Measurements from ENCODE around the gene CRYBA2.

The CRYBA2 gene

GRCh38 chr2:219003979-219004378, 10.8 kb upstream of the CRYBA2 start:
- Histone ChIP-seq H3K27ac (no peak overlapping the region), H3K36me3 (no peaks in the 10 kb centered on the region), H3K27me3 (ENCODE audit: insufficient read depth, low read depth, severe bottlenecking) (no peaks in the 10 kb centered on the region), H3K4me3 (ENCODE audit: low read depth, low read length) (no peak overlapping the region), H3K9me3 (ENCODE audit: severe bottlenecking) (no peaks in the 10 kb centered on the region)
- DNase-seq = no peak
- TF ChIP-seq, protein P1, sequence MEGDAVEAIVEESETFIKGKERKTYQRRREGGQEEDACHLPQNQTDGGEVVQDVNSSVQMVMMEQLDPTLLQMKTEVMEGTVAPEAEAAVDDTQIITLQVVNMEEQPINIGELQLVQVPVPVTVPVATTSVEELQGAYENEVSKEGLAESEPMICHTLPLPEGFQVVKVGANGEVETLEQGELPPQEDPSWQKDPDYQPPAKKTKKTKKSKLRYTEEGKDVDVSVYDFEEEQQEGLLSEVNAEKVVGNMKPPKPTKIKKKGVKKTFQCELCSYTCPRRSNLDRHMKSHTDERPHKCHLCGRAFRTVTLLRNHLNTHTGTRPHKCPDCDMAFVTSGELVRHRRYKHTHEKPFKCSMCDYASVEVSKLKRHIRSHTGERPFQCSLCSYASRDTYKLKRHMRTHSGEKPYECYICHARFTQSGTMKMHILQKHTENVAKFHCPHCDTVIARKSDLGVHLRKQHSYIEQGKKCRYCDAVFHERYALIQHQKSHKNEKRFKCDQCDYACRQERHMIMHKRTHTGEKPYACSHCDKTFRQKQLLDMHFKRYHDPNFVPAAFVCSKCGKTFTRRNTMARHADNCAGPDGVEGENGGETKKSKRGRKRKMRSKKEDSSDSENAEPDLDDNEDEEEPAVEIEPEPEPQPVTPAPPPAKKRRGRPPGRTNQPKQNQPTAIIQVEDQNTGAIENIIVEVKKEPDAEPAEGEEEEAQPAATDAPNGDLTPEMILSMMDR (IDR thresholded peaks at IDR 0.05; ENCODE audit: low read depth, low read length) = no peak

DNA sequence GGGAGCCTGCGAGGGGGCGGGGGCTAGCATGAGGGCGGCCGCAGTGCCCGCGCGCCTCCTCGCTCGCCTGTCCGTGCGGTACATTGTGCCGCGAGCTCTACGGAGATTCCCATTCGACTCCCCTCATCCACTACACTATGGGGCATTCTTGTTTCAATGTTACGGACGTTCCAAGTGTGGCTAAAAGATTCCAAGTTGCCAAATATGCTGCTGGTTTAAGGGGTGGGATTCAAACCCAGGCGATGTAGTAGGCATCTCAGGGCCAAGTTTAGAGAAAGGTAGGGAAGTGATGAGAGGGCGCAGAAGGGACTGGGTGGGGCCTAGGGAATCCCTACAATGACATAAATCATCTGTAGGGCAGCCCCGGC, 10.0 kb upstream of the CRYBA2 start:
- TF ChIP-seq, protein P1 (IDR thresholded peaks at IDR 0.05; ENCODE audit: low read depth, low read length) = no peak; the same call in 1 of the 2 replicates
- DNase-seq = no peak
- Histone ChIP-seq H3K27me3 (ENCODE audit: insufficient read depth, low read depth, severe bottlenecking) (no peaks in the 10 kb centered on the region), H3K9me3 (ENCODE audit: severe bottlenecking) (no peaks in the 10 kb centered on the region), H3K4me3 (ENCODE audit: low read depth, low read length) (no peak overlapping the region), H3K36me3 (no peaks in the 10 kb centered on the region), H3K27ac (no peak overlapping the region)

DNA sequence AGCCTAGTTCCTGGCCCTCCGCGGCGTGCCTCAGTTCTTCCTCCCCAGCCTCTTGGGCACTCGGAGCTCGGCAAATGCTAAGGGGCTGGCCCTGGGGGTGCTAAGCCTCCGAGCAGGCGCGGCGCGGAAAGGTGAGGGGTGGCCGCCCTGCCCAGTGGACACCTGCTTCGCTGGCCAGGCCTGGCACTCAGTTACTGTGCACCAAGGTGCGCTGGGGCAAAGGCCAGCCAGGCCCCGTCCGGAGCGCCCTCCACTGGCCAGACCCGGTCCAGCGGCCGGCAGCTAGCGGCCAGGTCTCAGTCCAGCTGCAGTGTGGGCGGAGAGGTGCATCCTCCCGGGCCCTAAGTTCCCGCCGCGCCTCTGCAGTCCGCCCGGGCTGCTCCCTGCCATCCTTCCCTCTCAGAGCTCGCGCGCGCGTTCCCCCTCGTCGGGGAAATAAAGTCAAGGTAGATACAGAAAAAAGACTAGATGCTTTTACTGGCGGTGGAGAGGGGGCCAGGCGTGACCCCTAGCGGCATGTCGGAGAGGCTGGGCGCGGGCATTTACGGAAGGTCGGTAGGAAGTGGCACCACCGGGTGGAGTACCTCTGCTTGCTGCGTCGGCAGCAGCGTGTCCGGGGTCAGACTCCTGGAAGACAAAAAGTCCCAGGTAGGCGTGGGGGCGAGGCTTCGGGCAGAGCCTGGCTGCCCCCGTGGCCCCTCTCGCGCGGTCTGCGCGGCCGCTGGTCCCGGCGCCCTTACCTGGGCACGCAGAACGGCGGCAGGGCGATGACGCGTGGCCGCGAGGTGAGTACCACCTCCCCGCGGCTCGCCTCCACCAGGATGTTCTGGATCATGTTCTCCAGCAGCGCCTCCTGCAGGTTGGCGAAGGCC, 9.4 kb upstream of the CRYBA2 start:
- no peaks in the 10 kb centered on the region for H3K9me3 ChIP-seq (ENCODE audit: severe bottlenecking)
- peak overlapping the region; percentile 99 for H3K27ac ChIP-seq
- peak; percentile 75 for DNase-seq
- no peaks in the 10 kb centered on the region for H3K36me3 ChIP-seq
- TF ChIP-seq, protein P1 (IDR thresholded peaks at IDR 0.05; ENCODE audit: low read depth, low read length) = peak; percentile 88
- H3K27me3 ChIP-seq (ENCODE audit: insufficient read depth, low read depth, severe bottlenecking) = no peaks in the 10 kb centered on the region
- peak overlapping the region; percentile 38 for H3K4me3 ChIP-seq (ENCODE audit: low read depth, low read length)

GRCh38 chr2:219001577-219002394, 8.6 kb upstream of the CRYBA2 start:
- TF ChIP-seq, protein P1 (IDR thresholded peaks at IDR 0.05; ENCODE audit: low read depth, low read length) = no peak
- Histone ChIP-seq H3K9me3 (ENCODE audit: severe bottlenecking) (no peaks in the 10 kb centered on the region), H3K27ac (peak overlapping the region; percentile 99), H3K36me3 (no peaks in the 10 kb centered on the region), H3K27me3 (ENCODE audit: insufficient read depth, low read depth, severe bottlenecking) (no peaks in the 10 kb centered on the region), H3K4me3 (ENCODE audit: low read depth, low read length) (peak overlapping the region; percentile 38)
- DNase-seq = peak; percentile 96

DNA sequence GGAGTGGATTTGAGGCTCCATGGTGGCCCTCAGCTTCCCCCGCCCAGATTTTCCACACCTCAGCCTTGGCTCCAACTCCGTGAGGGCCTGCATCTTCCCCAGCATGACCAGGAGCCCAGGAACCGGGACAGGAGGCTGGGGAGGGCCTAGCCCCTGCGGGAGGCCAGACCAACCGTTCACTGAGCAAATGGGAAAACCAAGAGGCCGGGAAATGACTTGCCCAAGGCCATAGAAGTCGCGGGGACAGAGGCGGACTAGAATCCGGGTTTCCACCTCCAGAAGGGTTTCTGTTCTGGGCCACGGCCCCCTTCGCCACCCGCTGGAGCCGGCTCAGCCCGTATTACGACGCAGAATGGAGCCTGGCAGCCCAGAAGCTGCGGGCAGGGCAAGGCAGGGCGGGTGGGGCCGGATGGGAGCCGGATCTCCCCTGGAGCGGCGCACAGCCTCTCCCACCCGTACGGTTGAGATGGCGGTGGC, 7.9 kb upstream of the CRYBA2 start:
- TF ChIP-seq, protein P1 (IDR thresholded peaks at IDR 0.05; ENCODE audit: low read depth, low read length) = no peak
- Histone ChIP-seq H3K27ac (peak overlapping the region; percentile 99), H3K36me3 (no peaks in the 10 kb centered on the region), H3K27me3 (ENCODE audit: insufficient read depth, low read depth, severe bottlenecking) (no peaks in the 10 kb centered on the region), H3K9me3 (ENCODE audit: severe bottlenecking) (no peaks in the 10 kb centered on the region), H3K4me3 (ENCODE audit: low read depth, low read length) (peak overlapping the region; percentile 38; the same call in 1 of the 2 replicates)
- no peak for DNase-seq
